ENCODE measurements around the gene PTPN7. TPM values are rescaled to one million over a fixed set of nuclear protein-coding genes. Genes with fewer than 3 reads are reported as not detected.

Gene PTPN7
- total and polyA plus RNA-seq, 2 of the 13 experiments (the other 11 are each of a cell fraction or from before 2014, with no cell fraction given): not detected

DNA sequence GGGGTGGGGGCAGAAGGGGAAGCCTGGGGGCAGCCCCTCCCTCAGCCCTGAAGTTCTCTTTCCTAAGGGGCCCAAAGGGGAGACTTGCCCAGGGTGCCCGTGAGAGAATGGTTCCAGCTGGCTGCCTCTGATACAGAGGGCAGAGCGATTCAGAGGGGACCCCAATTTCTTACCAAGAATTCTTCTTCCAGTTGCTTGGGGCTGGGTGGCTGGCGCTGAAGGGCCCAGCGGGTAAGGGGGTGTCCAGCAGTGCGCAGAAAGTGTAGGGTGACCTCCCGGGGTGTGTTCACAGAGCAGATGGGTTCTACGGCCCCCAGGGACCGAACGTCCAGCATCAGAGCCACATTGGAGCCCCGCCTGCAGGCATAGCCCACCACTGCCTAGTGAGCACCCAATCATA lies 2.5 kb downstream of the PTPN7 start:
- in situ Hi-C loops (cut with HindIII; ENCODE audit: extremely low pct_ligation_motif_present, low pct_unique_long_range_greater_than_20kb) (no loop called here), intact Hi-C loops (cut with micrococcal nuclease; ENCODE audit: unreplicated experiment) (no loop called here)
- H3K27ac ChIP-seq (ENCODE audit: extremely low read length, insufficient read depth, low read length): no peak overlapping the region
- ATAC-seq (no peak), DNase-seq (ENCODE audit: low spot score) (no peak), FAIRE-seq (no peak)
- H3K9ac ChIP-seq (ENCODE audit: insufficient read depth, low read depth, low read length): no peak overlapping the region
- H3K36me3 ChIP-seq (replicated peaks in 1 of 2; ENCODE audit: control insufficient read depth in 1 of 2, insufficient read depth in 2 of 2, low read length in 2 of 2): no peaks in the 10 kb centered on the region
- TF ChIP-seq, protein P1, sequence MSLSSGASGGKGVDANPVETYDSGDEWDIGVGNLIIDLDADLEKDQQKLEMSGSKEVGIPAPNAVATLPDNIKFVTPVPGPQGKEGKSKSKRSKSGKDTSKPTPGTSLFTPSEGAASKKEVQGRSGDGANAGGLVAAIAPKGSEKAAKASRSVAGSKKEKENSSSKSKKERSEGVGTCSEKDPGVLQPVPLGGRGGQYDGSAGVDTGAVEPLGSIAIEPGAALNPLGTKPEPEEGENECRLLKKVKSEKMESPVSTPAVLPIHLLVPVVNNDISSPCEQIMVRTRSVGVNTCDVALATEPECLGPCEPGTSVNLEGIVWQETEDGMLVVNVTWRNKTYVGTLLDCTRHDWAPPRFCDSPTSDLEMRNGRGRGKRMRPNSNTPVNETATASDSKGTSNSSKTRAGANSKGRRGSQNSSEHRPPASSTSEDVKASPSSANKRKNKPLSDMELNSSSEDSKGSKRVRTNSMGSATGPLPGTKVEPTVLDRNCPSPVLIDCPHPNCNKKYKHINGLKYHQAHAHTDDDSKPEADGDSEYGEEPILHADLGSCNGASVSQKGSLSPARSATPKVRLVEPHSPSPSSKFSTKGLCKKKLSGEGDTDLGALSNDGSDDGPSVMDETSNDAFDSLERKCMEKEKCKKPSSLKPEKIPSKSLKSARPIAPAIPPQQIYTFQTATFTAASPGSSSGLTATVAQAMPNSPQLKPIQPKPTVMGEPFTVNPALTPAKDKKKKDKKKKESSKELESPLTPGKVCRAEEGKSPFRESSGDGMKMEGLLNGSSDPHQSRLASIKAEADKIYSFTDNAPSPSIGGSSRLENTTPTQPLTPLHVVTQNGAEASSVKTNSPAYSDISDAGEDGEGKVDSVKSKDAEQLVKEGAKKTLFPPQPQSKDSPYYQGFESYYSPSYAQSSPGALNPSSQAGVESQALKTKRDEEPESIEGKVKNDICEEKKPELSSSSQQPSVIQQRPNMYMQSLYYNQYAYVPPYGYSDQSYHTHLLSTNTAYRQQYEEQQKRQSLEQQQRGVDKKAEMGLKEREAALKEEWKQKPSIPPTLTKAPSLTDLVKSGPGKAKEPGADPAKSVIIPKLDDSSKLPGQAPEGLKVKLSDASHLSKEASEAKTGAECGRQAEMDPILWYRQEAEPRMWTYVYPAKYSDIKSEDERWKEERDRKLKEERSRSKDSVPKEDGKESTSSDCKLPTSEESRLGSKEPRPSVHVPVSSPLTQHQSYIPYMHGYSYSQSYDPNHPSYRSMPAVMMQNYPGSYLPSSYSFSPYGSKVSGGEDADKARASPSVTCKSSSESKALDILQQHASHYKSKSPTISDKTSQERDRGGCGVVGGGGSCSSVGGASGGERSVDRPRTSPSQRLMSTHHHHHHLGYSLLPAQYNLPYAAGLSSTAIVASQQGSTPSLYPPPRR (CRISPR knock-in tag; IDR thresholded peaks at IDR 0.05; ENCODE audit: borderline replicate concordance): no peak
- no peak for TF ChIP-seq SMARCC2 (IDR thresholded peaks at IDR 0.05)
- TF ChIP-seq, protein P2, sequence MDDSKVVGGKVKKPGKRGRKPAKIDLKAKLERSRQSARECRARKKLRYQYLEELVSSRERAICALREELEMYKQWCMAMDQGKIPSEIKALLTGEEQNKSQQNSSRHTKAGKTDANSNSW (CRISPR knock-in tag; IDR thresholded peaks at IDR 0.05; ENCODE audit: borderline replicate concordance): no peak
- no peak for TF ChIP-seq NR1H2 (CRISPR knock-in tag; IDR thresholded peaks at IDR 0.05; ENCODE audit: borderline replicate concordance, low read depth)
- TF ChIP-seq, protein P3, sequence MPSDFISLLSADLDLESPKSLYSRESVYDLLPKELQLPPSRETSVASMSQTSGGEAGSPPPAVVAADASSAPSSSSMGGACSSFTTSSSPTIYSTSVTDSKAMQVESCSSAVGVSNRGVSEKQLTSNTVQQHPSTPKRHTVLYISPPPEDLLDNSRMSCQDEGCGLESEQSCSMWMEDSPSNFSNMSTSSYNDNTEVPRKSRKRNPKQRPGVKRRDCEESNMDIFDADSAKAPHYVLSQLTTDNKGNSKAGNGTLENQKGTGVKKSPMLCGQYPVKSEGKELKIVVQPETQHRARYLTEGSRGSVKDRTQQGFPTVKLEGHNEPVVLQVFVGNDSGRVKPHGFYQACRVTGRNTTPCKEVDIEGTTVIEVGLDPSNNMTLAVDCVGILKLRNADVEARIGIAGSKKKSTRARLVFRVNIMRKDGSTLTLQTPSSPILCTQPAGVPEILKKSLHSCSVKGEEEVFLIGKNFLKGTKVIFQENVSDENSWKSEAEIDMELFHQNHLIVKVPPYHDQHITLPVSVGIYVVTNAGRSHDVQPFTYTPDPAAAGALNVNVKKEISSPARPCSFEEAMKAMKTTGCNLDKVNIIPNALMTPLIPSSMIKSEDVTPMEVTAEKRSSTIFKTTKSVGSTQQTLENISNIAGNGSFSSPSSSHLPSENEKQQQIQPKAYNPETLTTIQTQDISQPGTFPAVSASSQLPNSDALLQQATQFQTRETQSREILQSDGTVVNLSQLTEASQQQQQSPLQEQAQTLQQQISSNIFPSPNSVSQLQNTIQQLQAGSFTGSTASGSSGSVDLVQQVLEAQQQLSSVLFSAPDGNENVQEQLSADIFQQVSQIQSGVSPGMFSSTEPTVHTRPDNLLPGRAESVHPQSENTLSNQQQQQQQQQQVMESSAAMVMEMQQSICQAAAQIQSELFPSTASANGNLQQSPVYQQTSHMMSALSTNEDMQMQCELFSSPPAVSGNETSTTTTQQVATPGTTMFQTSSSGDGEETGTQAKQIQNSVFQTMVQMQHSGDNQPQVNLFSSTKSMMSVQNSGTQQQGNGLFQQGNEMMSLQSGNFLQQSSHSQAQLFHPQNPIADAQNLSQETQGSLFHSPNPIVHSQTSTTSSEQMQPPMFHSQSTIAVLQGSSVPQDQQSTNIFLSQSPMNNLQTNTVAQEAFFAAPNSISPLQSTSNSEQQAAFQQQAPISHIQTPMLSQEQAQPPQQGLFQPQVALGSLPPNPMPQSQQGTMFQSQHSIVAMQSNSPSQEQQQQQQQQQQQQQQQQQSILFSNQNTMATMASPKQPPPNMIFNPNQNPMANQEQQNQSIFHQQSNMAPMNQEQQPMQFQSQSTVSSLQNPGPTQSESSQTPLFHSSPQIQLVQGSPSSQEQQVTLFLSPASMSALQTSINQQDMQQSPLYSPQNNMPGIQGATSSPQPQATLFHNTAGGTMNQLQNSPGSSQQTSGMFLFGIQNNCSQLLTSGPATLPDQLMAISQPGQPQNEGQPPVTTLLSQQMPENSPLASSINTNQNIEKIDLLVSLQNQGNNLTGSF (CRISPR knock-in tag; IDR thresholded peaks at IDR 0.05): no peak
- TF ChIP-seq ZNF230 (CRISPR knock-in tag; IDR thresholded peaks at IDR 0.05): no peak
- TF ChIP-seq RCOR2 (CRISPR knock-in tag; IDR thresholded peaks at IDR 0.05): no peak
- TF ChIP-seq, protein P4, sequence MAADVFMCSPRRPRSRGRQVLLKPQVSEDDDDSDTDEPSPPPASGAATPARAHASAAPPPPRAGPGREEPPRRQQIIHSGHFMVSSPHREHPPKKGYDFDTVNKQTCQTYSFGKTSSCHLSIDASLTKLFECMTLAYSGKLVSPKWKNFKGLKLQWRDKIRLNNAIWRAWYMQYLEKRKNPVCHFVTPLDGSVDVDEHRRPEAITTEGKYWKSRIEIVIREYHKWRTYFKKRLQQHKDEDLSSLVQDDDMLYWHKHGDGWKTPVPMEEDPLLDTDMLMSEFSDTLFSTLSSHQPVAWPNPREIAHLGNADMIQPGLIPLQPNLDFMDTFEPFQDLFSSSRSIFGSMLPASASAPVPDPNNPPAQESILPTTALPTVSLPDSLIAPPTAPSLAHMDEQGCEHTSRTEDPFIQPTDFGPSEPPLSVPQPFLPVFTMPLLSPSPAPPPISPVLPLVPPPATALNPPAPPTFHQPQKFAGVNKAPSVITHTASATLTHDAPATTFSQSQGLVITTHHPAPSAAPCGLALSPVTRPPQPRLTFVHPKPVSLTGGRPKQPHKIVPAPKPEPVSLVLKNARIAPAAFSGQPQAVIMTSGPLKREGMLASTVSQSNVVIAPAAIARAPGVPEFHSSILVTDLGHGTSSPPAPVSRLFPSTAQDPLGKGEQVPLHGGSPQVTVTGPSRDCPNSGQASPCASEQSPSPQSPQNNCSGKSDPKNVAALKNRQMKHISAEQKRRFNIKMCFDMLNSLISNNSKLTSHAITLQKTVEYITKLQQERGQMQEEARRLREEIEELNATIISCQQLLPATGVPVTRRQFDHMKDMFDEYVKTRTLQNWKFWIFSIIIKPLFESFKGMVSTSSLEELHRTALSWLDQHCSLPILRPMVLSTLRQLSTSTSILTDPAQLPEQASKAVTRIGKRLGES (CRISPR knock-in tag; IDR thresholded peaks at IDR 0.05; ENCODE audit: borderline replicate concordance): no peak
- no peak overlapping the region for H2AFZ ChIP-seq (ENCODE audit: low read length)
- WGBS (ENCODE audit: low lambda C conversion rate): 41% methylated on average over 8 of the region's 10 CpGs
- no peak overlapping the region for H3K4me2 ChIP-seq (ENCODE audit: low read depth, low read length)
- CTCF ChIA-PET (ENCODE audit: low intra/inter-chr PET ratio, low total read pairs): no interaction called here
- POLR2A ChIA-PET: no interaction called here
- H3K79me2 ChIP-seq (ENCODE audit: insufficient read depth, low read length): no peaks in the 10 kb centered on the region
- BruUV-seq (replicated peaks): no TSS peak
- no peaks in the 10 kb centered on the region for H4K20me1 ChIP-seq (ENCODE audit: insufficient read depth, low read length)
- no peak overlapping the region for H3K4me3 ChIP-seq (replicated peaks in 1 of 3; ENCODE audit: insufficient read depth in 1 of 3, low read depth in 2 of 3, low read length in 3 of 3)
- H3K9me3 ChIP-seq (ENCODE audit: low read length): no peaks in the 10 kb centered on the region
- H3K27me3 ChIP-seq (ENCODE audit: control insufficient read depth in 1 of 2, insufficient read depth in 2 of 2, low read length in 2 of 2): peaks cover 8 to 58% of the 10 kb centered on the region in 2 experiments; a peak in 4 of 5 replicates
- H3K4me1 ChIP-seq (ENCODE audit: insufficient read depth, low read length): peaks cover 30% of the 10 kb centered on the region
